ENCODE measurements around the gene ZFYVE9.
"Not testable (repeated sequence)": the region's sequence is repeated elsewhere in the genome, so short reads cannot be mapped to it uniquely, and the experiment has no call there.

ZFYVE9 gene

DNA sequence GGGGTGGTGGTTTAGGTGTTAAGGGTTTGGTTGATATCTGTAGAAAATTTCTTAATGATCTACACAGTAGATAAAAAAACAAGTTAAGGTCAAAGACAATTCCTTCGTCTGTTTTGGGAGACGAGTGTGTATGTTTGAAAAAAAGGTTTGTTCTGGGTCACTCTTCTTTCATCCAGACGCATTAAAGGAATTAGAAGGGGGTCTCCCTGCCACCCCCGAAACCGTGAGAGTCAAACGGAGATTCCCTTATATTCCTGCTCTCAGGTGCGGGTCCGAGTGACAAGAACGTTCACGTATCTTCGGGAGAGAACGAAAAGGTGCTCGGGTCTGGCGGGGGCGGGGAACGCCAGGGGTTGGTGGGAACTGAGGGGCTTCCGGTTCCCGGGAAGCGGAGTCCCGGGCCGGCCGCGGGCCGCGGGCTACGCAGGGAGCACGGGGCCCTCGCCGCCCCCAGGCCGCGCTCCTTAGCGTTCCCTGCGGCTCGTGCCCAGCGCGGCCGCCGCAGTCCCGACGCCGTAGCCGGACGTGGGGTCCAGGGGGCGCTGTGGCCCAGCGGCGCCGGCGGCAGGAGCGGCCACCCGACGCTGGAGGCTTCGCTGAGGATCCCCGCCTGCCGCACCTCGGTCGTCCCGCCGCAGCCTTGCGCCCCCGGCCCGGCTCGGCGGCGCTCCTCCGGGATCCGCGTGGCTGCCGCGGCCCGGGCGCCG, at the start of gene ZFYVE9 (continued):
- TF ChIP-seq ZNF341 (tag by site-specific recombination; IDR thresholded peaks at IDR 0.05; ENCODE audit: low read depth) (no peak), ZNF843 (tag by site-specific recombination; IDR thresholded peaks at IDR 0.05) (no peak), ZNF449 (tag by site-specific recombination; IDR thresholded peaks at IDR 0.05) (no peak), REST (tag by site-specific recombination; IDR thresholded peaks at IDR 0.05) (no peak), ZNF558 (tag by site-specific recombination; IDR thresholded peaks at IDR 0.05) (no peak), ZBTB20 (tag by site-specific recombination; IDR thresholded peaks at IDR 0.05) (peak; percentile 90), TRIM28 (IDR thresholded peaks at IDR 0.05; ENCODE audit: borderline replicate concordance, low read length) (peak; percentile 48; the same call in 1 of the 2 replicates), ZNF18 (tag by site-specific recombination; IDR thresholded peaks at IDR 0.05) (peak; percentile 94)
- TF ChIP-seq, protein P1, sequence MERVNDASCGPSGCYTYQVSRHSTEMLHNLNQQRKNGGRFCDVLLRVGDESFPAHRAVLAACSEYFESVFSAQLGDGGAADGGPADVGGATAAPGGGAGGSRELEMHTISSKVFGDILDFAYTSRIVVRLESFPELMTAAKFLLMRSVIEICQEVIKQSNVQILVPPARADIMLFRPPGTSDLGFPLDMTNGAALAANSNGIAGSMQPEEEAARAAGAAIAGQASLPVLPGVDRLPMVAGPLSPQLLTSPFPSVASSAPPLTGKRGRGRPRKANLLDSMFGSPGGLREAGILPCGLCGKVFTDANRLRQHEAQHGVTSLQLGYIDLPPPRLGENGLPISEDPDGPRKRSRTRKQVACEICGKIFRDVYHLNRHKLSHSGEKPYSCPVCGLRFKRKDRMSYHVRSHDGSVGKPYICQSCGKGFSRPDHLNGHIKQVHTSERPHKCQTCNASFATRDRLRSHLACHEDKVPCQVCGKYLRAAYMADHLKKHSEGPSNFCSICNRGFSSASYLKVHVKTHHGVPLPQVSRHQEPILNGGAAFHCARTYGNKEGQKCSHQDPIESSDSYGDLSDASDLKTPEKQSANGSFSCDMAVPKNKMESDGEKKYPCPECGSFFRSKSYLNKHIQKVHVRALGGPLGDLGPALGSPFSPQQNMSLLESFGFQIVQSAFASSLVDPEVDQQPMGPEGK (tag by site-specific recombination; IDR thresholded peaks at IDR 0.05), result peak; percentile 55
- TF ChIP-seq, protein P2, sequence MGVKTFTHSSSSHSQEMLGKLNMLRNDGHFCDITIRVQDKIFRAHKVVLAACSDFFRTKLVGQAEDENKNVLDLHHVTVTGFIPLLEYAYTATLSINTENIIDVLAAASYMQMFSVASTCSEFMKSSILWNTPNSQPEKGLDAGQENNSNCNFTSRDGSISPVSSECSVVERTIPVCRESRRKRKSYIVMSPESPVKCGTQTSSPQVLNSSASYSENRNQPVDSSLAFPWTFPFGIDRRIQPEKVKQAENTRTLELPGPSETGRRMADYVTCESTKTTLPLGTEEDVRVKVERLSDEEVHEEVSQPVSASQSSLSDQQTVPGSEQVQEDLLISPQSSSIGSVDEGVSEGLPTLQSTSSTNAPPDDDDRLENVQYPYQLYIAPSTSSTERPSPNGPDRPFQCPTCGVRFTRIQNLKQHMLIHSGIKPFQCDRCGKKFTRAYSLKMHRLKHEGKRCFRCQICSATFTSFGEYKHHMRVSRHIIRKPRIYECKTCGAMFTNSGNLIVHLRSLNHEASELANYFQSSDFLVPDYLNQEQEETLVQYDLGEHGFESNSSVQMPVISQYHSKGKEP (tag by site-specific recombination; IDR thresholded peaks at IDR 0.05), result peak; percentile 42; the same call in 1 of the 2 replicates
- TF ChIP-seq, protein P3, sequence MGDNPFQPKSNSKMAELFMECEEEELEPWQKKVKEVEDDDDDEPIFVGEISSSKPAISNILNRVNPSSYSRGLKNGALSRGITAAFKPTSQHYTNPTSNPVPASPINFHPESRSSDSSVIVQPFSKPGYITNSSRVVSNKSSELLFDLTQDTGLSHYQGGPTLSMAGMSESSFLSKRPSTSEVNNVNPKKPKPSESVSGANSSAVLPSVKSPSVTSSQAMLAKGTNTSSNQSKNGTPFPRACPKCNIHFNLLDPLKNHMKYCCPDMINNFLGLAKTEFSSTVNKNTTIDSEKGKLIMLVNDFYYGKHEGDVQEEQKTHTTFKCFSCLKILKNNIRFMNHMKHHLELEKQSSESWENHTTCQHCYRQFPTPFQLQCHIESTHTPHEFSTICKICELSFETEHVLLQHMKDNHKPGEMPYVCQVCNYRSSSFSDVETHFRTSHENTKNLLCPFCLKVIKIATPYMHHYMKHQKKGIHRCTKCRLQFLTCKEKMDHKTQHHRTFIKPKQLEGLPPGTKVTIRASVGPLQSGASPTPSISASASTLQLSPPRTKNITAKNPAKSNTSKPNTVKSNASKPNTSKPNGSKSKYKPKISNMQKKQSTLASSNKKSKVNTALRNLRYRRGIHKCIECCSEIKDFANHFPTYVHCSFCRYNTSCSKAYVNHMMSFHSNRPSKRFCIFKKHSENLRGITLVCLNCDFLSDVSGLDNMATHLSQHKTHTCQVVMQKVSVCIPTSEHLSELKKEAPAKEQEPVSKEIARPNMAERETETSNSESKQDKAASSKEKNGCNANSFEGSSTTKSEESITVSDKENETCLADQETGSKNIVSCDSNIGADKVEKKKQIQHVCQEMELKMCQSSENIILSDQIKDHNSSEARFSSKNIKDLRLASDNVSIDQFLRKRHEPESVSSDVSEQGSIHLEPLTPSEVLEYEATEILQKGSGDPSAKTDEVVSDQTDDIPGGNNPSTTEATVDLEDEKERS (tag by site-specific recombination; IDR thresholded peaks at IDR 0.05), result no peak

- TF ChIP-seq BCL11B (tag by site-specific recombination; IDR thresholded peaks at IDR 0.05; ENCODE audit: low read depth), result peak; percentile 80
- TF ChIP-seq BCL11A (tag by site-specific recombination; IDR thresholded peaks at IDR 0.05; ENCODE audit: low read depth), result peak; percentile 49; the same call in 1 of the 2 replicates
- TF ChIP-seq ZNF121 (tag by site-specific recombination; IDR thresholded peaks at IDR 0.05), result peak; percentile 92
- H3K27ac ChIP-seq (ENCODE audit: extremely low read depth, low read depth, low read length); CTCF ChIA-PET; H3K4me3 ChIP-seq (ENCODE audit: low read depth, low read length); H3K4me1 ChIP-seq (ENCODE audit: control insufficient read depth, insufficient read depth, low read length); H3K9me3 ChIP-seq (ENCODE audit: control insufficient read depth, insufficient read depth, low read depth, low read length); POLR2A ChIA-PET: not testable (repeated sequence)
- H3K36me3 ChIP-seq (ENCODE audit: control insufficient read depth in 2 of 2, insufficient read depth in 1 of 2, low read length in 2 of 2), result peaks cover 19 to 23% of the 10 kb centered on the region in 2 experiments
Observed at GRCh38 chr1:52094300-52094699, 47.6 kb upstream of the ZFYVE9 start.

Data from HEK293 (cell line).